ENCODE measurements around the gene BASP1. TPM values are rescaled to one million over a fixed set of nuclear protein-coding genes. Genes with fewer than 3 reads are reported as not detected.
A peak's percentile ranks its signal among the peaks of the same experiment; 100 is the strongest.

Gene BASP1
- polyA plus RNA-seq, 1 of the 3 experiments (the other 2 are of a cell fraction), result 107 TPM

DNA sequence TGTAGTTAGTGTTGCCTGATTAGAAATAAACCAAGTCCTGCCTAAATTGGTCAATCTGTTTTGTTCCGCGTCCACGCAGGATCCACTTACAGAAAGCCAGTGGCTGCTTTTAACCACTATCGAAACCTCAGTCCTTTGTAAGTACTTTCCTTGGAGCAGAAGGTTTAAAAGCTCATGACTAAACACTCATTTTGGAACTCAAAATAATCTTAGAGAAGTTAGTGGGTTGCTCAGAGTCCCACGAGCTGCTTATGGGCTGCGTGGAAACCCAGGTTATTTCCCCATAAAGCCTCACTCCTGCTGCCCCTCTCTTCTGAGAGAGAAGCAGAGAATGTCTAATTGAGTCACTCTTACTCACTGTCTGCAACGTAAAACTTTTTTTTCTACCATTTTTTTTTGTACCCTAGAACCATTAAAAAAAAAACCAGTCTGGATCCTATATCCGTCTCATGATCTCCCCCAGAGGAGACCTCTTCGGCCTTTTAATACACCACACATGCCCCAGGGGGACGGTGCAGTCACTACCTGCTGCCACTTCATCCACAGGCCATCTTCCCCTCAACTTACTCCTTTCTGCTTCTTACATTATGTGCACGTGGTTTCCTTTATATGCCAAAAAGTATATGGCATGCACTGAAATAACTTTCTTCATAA is 7.6 kb downstream of the BASP1 start:
- H4K20me1 ChIP-seq (ENCODE audit: insufficient read depth), result no peaks in the 10 kb centered on the region; the same call in 1 of the 2 replicates
- no peaks in the 10 kb centered on the region for H3K9me2 ChIP-seq
- H3K36me3 ChIP-seq (replicated peaks in 1 of 2; ENCODE audit: control insufficient read depth in 1 of 2, insufficient read depth in 2 of 2, low read length in 1 of 2), result peaks cover 0 to 12% of the 10 kb centered on the region in 2 experiments
- H3K27me3 ChIP-seq (ENCODE audit: insufficient read depth), result no peaks in the 10 kb centered on the region
- no peak overlapping the region; the same call in 1 of the 2 replicates for H3K9ac ChIP-seq
- H3K27ac ChIP-seq (ENCODE audit: low read depth in 2 of 2, low read length in 1 of 2), result peak overlapping the region in 1 of 2 experiments; percentile 37; a peak in 2 of 4 replicates
- POLR2A ChIA-PET, result no interaction called here
- H3K4me1 ChIP-seq (ENCODE audit: control insufficient read depth in 1 of 2, insufficient read depth in 2 of 2, low read depth in 1 of 2, low read length in 1 of 2), result peaks cover 0 to 50% of the 10 kb centered on the region in 2 experiments; a peak in 2 of 4 replicates
- H3K9me3 ChIP-seq, result no peaks in the 10 kb centered on the region
- CTCF ChIA-PET, result interaction anchor here (1.4 to 4.0 kb wide), 2 partner anchors 9 to 10 kb away, joined by 5 to 19 read pairs; no protein-coding TSS in a partner anchor
- DNase-seq, result no peak
- H3F3A ChIP-seq (replicated peaks; ENCODE audit: insufficient read depth), result peaks cover 18% of the 10 kb centered on the region
- TF ChIP-seq USF2 (IDR thresholded peaks at IDR 0.05; ENCODE audit: borderline replicate concordance, low read depth, low read length), result no peak
- peak; percentile 53; the same call in 1 of the 2 replicates for TF ChIP-seq FOSL2 (IDR thresholded peaks at IDR 0.05; ENCODE audit: borderline replicate concordance, low read depth)
- H3K4me3 ChIP-seq (ENCODE audit: low read depth in 2 of 2, low read length in 1 of 2), result no peak overlapping the region
- peak overlapping the region; percentile 21 for H3K4me2 ChIP-seq
- peaks cover 98% of the 10 kb centered on the region for H3K79me2 ChIP-seq (ENCODE audit: insufficient read depth)
- no peak overlapping the region for H2AFZ ChIP-seq (ENCODE audit: low read depth)
- WGBS (ENCODE audit: low lambda C conversion rate), result 63% methylated on average over 11 of the region's 11 CpGs

GRCh38 chr5:17225520-17225919 is 8.1 kb downstream of the BASP1 start:
- H3K4me3 ChIP-seq (ENCODE audit: low read depth in 2 of 2, low read length in 1 of 2), result no peak overlapping the region
- WGBS (ENCODE audit: low lambda C conversion rate), result 98% methylated on average over 9 of the region's 9 CpGs

DNA sequence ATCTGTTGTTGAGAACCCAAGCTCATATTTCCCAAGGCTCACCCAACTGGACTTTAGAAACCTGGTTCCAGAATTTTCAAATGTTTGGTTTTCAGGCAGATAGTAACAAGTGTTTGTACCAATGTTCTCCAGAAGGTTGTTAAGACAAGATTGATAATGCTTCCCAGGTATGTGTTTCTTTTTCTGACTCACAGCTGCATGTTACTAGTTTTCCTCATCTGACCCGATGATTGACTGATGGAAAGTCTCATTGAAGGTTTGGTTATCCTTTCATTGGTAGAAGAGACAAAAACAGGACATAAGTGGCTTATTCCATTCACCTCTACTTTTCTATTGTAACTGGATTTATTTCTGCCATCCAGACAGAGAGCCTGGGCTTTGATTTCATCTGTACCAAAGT is 10.4 kb downstream of the BASP1 start:
- peak overlapping the region in 1 of 2 experiments; percentile 56; a peak in 2 of 4 replicates for H3K27ac ChIP-seq (ENCODE audit: low read depth in 2 of 2, low read length in 1 of 2)
- peak overlapping the region; percentile 35; the same call in 1 of the 2 replicates for H3K4me2 ChIP-seq
- no peak overlapping the region for H3K9ac ChIP-seq
- H3K27me3 ChIP-seq (ENCODE audit: insufficient read depth), result no peaks in the 10 kb centered on the region
- no peak overlapping the region for H3K4me3 ChIP-seq (ENCODE audit: low read depth in 2 of 2, low read length in 1 of 2)
- peaks cover 5% of the 10 kb centered on the region for H3F3A ChIP-seq (replicated peaks; ENCODE audit: insufficient read depth)
- no peaks in the 10 kb centered on the region for H3K9me3 ChIP-seq
- H2AFZ ChIP-seq (ENCODE audit: low read depth), result no peak overlapping the region
- CTCF ChIA-PET, result interaction anchor here (4.0 kb wide), 1 partner anchor 12 kb away, joined by 19 read pairs; no protein-coding TSS in a partner anchor
- POLR2A ChIA-PET, result no interaction called here
- H3K9me2 ChIP-seq, result no peaks in the 10 kb centered on the region
- DNase-seq, result no peak
- 90% methylated on average over 1 of the region's 1 CpG for WGBS (ENCODE audit: low lambda C conversion rate)
- peaks cover 0 to 19% of the 10 kb centered on the region in 2 experiments for H3K36me3 ChIP-seq (replicated peaks in 1 of 2; ENCODE audit: control insufficient read depth in 1 of 2, insufficient read depth in 2 of 2, low read length in 1 of 2)
- H4K20me1 ChIP-seq (ENCODE audit: insufficient read depth), result no peaks in the 10 kb centered on the region; the same call in 1 of the 2 replicates
- H3K79me2 ChIP-seq (ENCODE audit: insufficient read depth), result peaks cover 98% of the 10 kb centered on the region
- H3K4me1 ChIP-seq (ENCODE audit: control insufficient read depth in 1 of 2, insufficient read depth in 2 of 2, low read depth in 1 of 2, low read length in 1 of 2), result peaks cover 0 to 35% of the 10 kb centered on the region in 2 experiments; a peak in 2 of 4 replicates
- TF ChIP-seq MXI1 (IDR thresholded peaks at IDR 0.05; ENCODE audit: low read depth, low read length) (no peak), GABPA (IDR thresholded peaks at IDR 0.05; ENCODE audit: low read depth) (no peak), MEF2A (IDR thresholded peaks at IDR 0.05; ENCODE audit: borderline replicate concordance, low read depth) (no peak), GATA2 (CRISPR knock-in tag; IDR thresholded peaks at IDR 0.05) (no peak), SMC3 (IDR thresholded peaks at IDR 0.05; ENCODE audit: low read depth, low read length) (no peak)

More at GRCh38 chr5:17225520-17225919, 8.1 kb downstream of the BASP1 start:
- ChIA-PET POLR2A (no interaction called here), CTCF (interaction anchor here (1.3 to 4.0 kb wide), 3 partner anchors 10 to 23 kb away, joined by 3 to 19 read pairs (median 5); no protein-coding TSS in a partner anchor)
- peak overlapping the region in 1 of 2 experiments; percentile 37; a peak in 1 of 4 replicates for H3K27ac ChIP-seq (ENCODE audit: low read depth in 2 of 2, low read length in 1 of 2)
- no peaks in the 10 kb centered on the region for H3K9me3 ChIP-seq
- H3K36me3 ChIP-seq (replicated peaks in 1 of 2; ENCODE audit: control insufficient read depth in 1 of 2, insufficient read depth in 2 of 2, low read length in 1 of 2), result peaks cover 0 to 15% of the 10 kb centered on the region in 2 experiments
- peaks cover 98% of the 10 kb centered on the region for H3K79me2 ChIP-seq (ENCODE audit: insufficient read depth)
- peaks cover 18% of the 10 kb centered on the region for H3F3A ChIP-seq (replicated peaks; ENCODE audit: insufficient read depth)
- no peaks in the 10 kb centered on the region for H3K27me3 ChIP-seq (ENCODE audit: insufficient read depth)
- H4K20me1 ChIP-seq (ENCODE audit: insufficient read depth), result no peaks in the 10 kb centered on the region; the same call in 1 of the 2 replicates
- H3K4me1 ChIP-seq (ENCODE audit: control insufficient read depth in 1 of 2, insufficient read depth in 2 of 2, low read depth in 1 of 2, low read length in 1 of 2), result peaks cover 0 to 47% of the 10 kb centered on the region in 2 experiments; a peak in 2 of 4 replicates
- H2AFZ ChIP-seq (ENCODE audit: low read depth), result no peak overlapping the region
- TF ChIP-seq RXRA (IDR thresholded peaks at IDR 0.05; ENCODE audit: borderline replicate concordance, low read depth), result no peak
- TF ChIP-seq TEAD4 (IDR thresholded peaks at IDR 0.05; ENCODE audit: borderline replicate concordance, insufficient read depth), result no peak
- TF ChIP-seq JUND (IDR thresholded peaks at IDR 0.05), result no peak
- no peak for TF ChIP-seq GABPA (IDR thresholded peaks at IDR 0.05; ENCODE audit: low read depth)
- TF ChIP-seq RFX5 (IDR thresholded peaks at IDR 0.05; ENCODE audit: low read length), result no peak
- no peak for TF ChIP-seq FOSL2 (IDR thresholded peaks at IDR 0.05; ENCODE audit: borderline replicate concordance, low read depth)
- TF ChIP-seq POLR2AphosphoS5 (IDR thresholded peaks at IDR 0.05; ENCODE audit: low read depth, low read length), result no peak
- H3K4me2 ChIP-seq, result peak overlapping the region; percentile 21; the same call in 1 of the 2 replicates
- H3K9me2 ChIP-seq, result no peaks in the 10 kb centered on the region
- no peak overlapping the region for H3K9ac ChIP-seq
- no peak for DNase-seq
